K562 (cell line): ENCODE data around the gene MYMX. TPM values are rescaled to one million over a fixed set of nuclear protein-coding genes. Genes with fewer than 3 reads are reported as not detected.

Experiments used
- ATF2 ChIP-seq: sonication (generic); formaldehyde crosslinking; IDR thresholded peaks from 2 replicates; pipeline ENCODE4 v1.8.1; 2022; ENCODE audit warnings: missing genetic modification reagents
- CBX2 ChIP-seq: fragments of 200-600 bp; sonication (generic); IDR thresholded peaks from one replicate; pipeline ENCODE4 v1.6.1; 2012; ENCODE audit warnings: mild to moderate bottlenecking, low read length, inconsistent platforms; ENCODE audit not compliant: insufficient read depth, poor library complexity, severe bottlenecking
- KAT2B ChIP-seq: IDR thresholded peaks from one replicate; pipeline ENCODE4 v1.6.1; 2012; ENCODE audit warnings: low read depth, mild to moderate bottlenecking, control low read depth, inconsistent platforms, low read length, moderate library complexity
- MAX ChIP-seq: sonication (generic); formaldehyde crosslinking; IDR thresholded peaks from 2 replicates; pipeline ENCODE4 v1.9.0; 2022; ENCODE audit warnings: mild to moderate bottlenecking, missing genetic modification reagents
- MEF2A ChIP-seq: IDR thresholded peaks from 2 replicates; pipeline ENCODE4 v1.6.1; 2011; ENCODE audit warnings: low read depth, mild to moderate bottlenecking, low read length, moderate library complexity; ENCODE audit not compliant: control insufficient read depth
- MTF1 ChIP-seq: fragments of 250-450 bp; sonication (Bioruptor Pico); IDR thresholded peaks from 2 replicates; pipeline ENCODE4 v1.9.0; 2021; ENCODE audit warnings: moderate library complexity, mild to moderate bottlenecking, inconsistent platforms, borderline replicate concordance
- MYNN ChIP-seq, 2 experiments: sonication (generic); formaldehyde crosslinking in 1 of 2; IDR thresholded peaks; 2 replicates each; pipeline versions ENCODE4 v1.5.0 to v1.6.1; 2016 to 2020; ENCODE audit warnings: antibody characterized with exemption in 1 of 2, missing genetic modification reagents in 1 of 2
- SIN3A ChIP-seq, 2 experiments: fragments of 150-350 bp in 1 of 2; IDR thresholded peaks; 2 replicates each; pipeline ENCODE4 v1.6.1; 2011 to 2016; ENCODE audit warnings: borderline replicate concordance in 2 of 2, low read depth in 2 of 2, low read length in 2 of 2, mild to moderate bottlenecking in 2 of 2, moderate library complexity in 2 of 2; ENCODE audit not compliant: control insufficient read depth in 1 of 2
- SMAD4 ChIP-seq: fragments of 250-450 bp; sonication (Bioruptor Pico); conservative IDR thresholded peaks from 2 replicates; pipeline ENCODE4 v1.8.0; 2021; ENCODE audit warnings: inconsistent platforms, mild to moderate bottlenecking, moderate library complexity
- TBL1XR1 ChIP-seq, 2 experiments: IDR thresholded peaks; 2 replicates each; pipeline ENCODE4 v1.6.1; 2012; ENCODE audit warnings: improper control_type of control experiment in 2 of 2, low read length in 2 of 2, mild to moderate bottlenecking in 1 of 2
- THRAP3 ChIP-seq: fragments of 450-650 bp; IDR thresholded peaks from 2 replicates; pipeline ENCODE4 v1.6.1; 2016; ENCODE audit warnings: mild to moderate bottlenecking, inconsistent platforms, borderline replicate concordance
- polyA plus RNA-seq, 8 experiments: library from polyadenylated mRNA; depleted of rRNA in 4 of 8; stranded (reverse) in 5 of 8; unstranded in 3 of 8; fragments of >200 nt; fragmentation: Nextera tagmentation in 2 of 8; fragmentation: Illumina TruSeq in 1 of 8; extraction: Ambion mirVana in 2 of 8; extraction: Trizol in 1 of 8; gene quantifications; 2 replicates each; pipeline versions ENCODE4 v1.2.1 to v1.2.3, GENCODE V29; 2011 to 2014; ENCODE audit warnings: inconsistent platforms in 1 of 8, missing spikeins in 1 of 8
- total RNA-seq, 7 experiments: library from RNA; depleted of rRNA in 6 of 7; stranded (reverse); fragments of >200 nt in 6 of 7; fragmentation: Illumina TruSeq in 2 of 7; extraction: Trizol in 2 of 7; gene quantifications; 2 replicates each; pipeline versions ENCODE4 v1.2.1 to v1.2.3, GENCODE V29; 2011 to 2021; ENCODE audit warnings: low replicate concordance in 1 of 7
- TF ChIP-seq, protein P1 (sequence below): sonication (generic); formaldehyde crosslinking; IDR thresholded peaks from 2 replicates; pipeline ENCODE4 v1.8.0; 2022; ENCODE audit warnings: missing genetic modification reagents, mild to moderate bottlenecking, borderline replicate concordance
- TF ChIP-seq, protein P2 (sequence below), 2 experiments: fragments of 200-800 bp in 1 of 2; sonication (Bioruptor generic) in 1 of 2; sonication (generic) in 1 of 2; formaldehyde crosslinking in 1 of 2; IDR thresholded peaks in 1 of 2; conservative IDR thresholded peaks in 1 of 2; 2 replicates each; pipeline versions ENCODE4 v1.5.0 to v1.6.1; 2016 to 2020; ENCODE audit warnings: missing compliant biosample characterization in 1 of 2, missing genetic modification characterization in 1 of 2, missing genetic modification reagents in 1 of 2
- TF ChIP-seq, protein P3 (sequence below): fragments of 250-450 bp; sonication (Bioruptor Pico); IDR thresholded peaks from 2 replicates; pipeline ENCODE4 v1.5.0; 2020; ENCODE audit warnings: mild to moderate bottlenecking
- TF ChIP-seq, protein P4 (sequence below): fragments of 250-450 bp; sonication (Bioruptor Pico); IDR thresholded peaks from 2 replicates; pipeline ENCODE4 v1.5.0; 2021; ENCODE audit warnings: mild to moderate bottlenecking, borderline replicate concordance

Gene MYMX
- total and polyA plus RNA-seq, 9 of the 15 experiments (the other 6 are each of a cell fraction or from before 2014, with no cell fraction given): 0.12 TPM; not detected in 8

- TF ChIP-seq ATF2 (CRISPR knock-in tag) (no peak), MAX (CRISPR knock-in tag) (no peak; the same call in 1 of the 2 replicates), KAT2B (no peak), MYNN (IDR thresholded peaks at IDR 0.05) (peak; percentile 81), MYNN (CRISPR knock-in tag; IDR thresholded peaks at IDR 0.05) (no peak), SMAD4 (CRISPR knock-in tag) (peak; percentile 60; the same call in 1 of the 2 replicates), CBX2 (no peak), MEF2A (no peak), SIN3A (IDR thresholded peaks at IDR 0.05; ENCODE audit: borderline replicate concordance in 2 of 2, control insufficient read depth in 1 of 2, low read depth in 2 of 2, low read length in 2 of 2) (no peak; a peak in 1 of 4 replicates), TBL1XR1 (IDR thresholded peaks at IDR 0.05; ENCODE audit: low read length in 2 of 2) (no peak), THRAP3 (no peak), MTF1 (CRISPR knock-in tag) (no peak)
- TF ChIP-seq, protein P1, sequence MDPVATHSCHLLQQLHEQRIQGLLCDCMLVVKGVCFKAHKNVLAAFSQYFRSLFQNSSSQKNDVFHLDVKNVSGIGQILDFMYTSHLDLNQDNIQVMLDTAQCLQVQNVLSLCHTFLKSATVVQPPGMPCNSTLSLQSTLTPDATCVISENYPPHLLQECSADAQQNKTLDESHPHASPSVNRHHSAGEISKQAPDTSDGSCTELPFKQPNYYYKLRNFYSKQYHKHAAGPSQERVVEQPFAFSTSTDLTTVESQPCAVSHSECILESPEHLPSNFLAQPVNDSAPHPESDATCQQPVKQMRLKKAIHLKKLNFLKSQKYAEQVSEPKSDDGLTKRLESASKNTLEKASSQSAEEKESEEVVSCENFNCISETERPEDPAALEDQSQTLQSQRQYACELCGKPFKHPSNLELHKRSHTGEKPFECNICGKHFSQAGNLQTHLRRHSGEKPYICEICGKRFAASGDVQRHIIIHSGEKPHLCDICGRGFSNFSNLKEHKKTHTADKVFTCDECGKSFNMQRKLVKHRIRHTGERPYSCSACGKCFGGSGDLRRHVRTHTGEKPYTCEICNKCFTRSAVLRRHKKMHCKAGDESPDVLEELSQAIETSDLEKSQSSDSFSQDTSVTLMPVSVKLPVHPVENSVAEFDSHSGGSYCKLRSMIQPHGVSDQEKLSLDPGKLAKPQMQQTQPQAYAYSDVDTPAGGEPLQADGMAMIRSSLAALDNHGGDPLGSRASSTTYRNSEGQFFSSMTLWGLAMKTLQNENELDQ (CRISPR knock-in tag): no peak
- TF ChIP-seq, protein P2, sequence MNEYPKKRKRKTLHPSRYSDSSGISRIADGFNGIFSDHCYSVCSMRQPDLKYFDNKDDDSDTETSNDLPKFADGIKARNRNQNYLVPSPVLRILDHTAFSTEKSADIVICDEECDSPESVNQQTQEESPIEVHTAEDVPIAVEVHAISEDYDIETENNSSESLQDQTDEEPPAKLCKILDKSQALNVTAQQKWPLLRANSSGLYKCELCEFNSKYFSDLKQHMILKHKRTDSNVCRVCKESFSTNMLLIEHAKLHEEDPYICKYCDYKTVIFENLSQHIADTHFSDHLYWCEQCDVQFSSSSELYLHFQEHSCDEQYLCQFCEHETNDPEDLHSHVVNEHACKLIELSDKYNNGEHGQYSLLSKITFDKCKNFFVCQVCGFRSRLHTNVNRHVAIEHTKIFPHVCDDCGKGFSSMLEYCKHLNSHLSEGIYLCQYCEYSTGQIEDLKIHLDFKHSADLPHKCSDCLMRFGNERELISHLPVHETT (CRISPR knock-in tag; conservative IDR thresholded peaks at IDR 0.05 in 1 of 2, IDR thresholded peaks at IDR 0.05 in 1 of 2): no peak
- TF ChIP-seq, protein P3, sequence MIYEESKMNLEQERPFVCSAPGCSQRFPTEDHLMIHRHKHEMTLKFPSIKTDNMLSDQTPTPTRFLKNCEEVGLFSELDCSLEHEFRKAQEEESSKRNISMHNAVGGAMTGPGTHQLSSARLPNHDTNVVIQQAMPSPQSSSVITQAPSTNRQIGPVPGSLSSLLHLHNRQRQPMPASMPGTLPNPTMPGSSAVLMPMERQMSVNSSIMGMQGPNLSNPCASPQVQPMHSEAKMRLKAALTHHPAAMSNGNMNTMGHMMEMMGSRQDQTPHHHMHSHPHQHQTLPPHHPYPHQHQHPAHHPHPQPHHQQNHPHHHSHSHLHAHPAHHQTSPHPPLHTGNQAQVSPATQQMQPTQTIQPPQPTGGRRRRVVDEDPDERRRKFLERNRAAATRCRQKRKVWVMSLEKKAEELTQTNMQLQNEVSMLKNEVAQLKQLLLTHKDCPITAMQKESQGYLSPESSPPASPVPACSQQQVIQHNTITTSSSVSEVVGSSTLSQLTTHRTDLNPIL: no peak
- TF ChIP-seq, protein P4, sequence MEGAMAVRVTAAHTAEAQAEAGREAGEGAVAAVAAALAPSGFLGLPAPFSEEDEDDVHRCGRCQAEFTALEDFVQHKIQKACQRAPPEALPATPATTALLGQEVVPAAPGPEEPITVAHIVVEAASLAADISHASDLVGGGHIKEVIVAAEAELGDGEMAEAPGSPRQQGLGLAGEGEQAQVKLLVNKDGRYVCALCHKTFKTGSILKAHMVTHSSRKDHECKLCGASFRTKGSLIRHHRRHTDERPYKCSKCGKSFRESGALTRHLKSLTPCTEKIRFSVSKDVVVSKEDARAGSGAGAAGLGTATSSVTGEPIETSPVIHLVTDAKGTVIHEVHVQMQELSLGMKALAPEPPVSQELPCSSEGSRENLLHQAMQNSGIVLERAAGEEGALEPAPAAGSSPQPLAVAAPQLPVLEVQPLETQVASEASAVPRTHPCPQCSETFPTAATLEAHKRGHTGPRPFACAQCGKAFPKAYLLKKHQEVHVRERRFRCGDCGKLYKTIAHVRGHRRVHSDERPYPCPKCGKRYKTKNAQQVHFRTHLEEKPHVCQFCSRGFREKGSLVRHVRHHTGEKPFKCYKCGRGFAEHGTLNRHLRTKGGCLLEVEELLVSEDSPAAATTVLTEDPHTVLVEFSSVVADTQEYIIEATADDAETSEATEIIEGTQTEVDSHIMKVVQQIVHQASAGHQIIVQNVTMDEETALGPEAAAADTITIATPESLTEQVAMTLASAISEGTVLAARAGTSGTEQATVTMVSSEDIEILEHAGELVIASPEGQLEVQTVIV (CRISPR knock-in tag): no peak
Measured at GRCh38 chr6:44221291-44221960, 4.7 kb downstream of the MYMX start (continued).
